ENCODE measurements around the gene TUBA1C. TPM values are rescaled to one million over a fixed set of nuclear protein-coding genes. Genes with fewer than 3 reads are reported as not detected.

Gene TUBA1C
- total RNA-seq, 1 donor, result 321 TPM

DNA sequence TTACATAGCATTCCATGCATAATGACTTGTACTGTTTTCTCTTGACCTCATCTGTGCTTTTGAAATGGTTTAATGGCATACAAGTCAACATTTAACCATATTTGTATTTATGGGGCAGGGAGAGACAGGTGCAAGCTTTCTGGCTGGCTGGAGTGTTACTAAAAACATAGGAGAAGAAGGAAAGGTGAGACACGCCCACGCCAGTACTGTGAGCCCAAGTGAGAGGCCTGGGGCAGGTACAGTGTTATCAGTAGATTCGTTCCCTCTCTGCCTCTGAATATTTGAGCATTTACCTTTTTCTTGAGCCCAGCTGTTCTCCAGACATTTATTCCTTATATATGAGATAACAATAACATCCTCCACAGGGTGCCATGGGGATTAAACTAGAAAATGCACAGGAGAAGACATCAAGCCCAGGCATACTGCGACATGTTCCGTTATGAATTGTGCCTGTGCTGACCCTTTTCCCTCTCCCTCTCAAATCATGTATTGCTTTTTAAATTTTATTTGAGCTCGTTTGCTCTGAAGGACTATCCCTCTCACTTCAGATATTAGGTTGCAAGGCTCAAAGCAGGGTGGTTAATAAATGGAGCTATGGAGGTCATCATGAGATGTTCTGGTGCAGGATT lies 34.6 kb upstream of the TUBA1C start:
- no peak overlapping the region for H3K27ac ChIP-seq (ENCODE audit: low read depth, low read length)
- H3K79me2 ChIP-seq (ENCODE audit: insufficient read depth, low read length), result no peaks in the 10 kb centered on the region

DNA sequence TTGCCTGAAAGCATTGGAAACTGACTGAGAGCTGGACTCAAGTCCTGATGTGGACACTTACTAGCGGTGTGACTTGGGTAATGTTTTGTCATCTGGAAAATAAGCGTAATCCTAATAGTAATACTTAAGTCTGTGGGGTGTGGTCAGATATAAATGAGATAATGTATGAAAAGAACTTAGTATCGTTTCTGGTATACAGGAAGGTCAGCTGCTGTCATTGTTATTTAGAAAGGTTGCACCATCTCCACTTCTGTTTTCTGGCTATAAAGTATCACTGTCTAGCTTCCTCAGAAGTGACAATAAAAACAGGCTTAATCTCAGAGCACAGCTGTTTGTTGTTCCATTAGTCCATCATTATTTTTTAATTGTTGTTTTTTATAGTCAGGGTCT lies 34.1 kb upstream of the TUBA1C start:
- no peaks in the 10 kb centered on the region for H3K27me3 ChIP-seq (ENCODE audit: insufficient read depth, low read length)
- peaks cover 6% of the 10 kb centered on the region for H3K4me1 ChIP-seq (ENCODE audit: insufficient read depth, low read length)
- no peak overlapping the region for H3K4me2 ChIP-seq (ENCODE audit: insufficient read depth, low read length)
- DNase-seq (ENCODE audit: insufficient read length, low spot score, missing footprints), result no peak
- H4K20me1 ChIP-seq (ENCODE audit: insufficient read depth, low read length), result no peaks in the 10 kb centered on the region
- no peaks in the 10 kb centered on the region for H3K36me3 ChIP-seq (ENCODE audit: insufficient read depth, low read length)
- no peaks in the 10 kb centered on the region for H3K79me2 ChIP-seq (ENCODE audit: insufficient read depth, low read length)
- no peak overlapping the region for H3K4me3 ChIP-seq (ENCODE audit: insufficient read depth, low read length)
- H2AFZ ChIP-seq (ENCODE audit: low read length), result no peak overlapping the region
- TF ChIP-seq, protein P1, sequence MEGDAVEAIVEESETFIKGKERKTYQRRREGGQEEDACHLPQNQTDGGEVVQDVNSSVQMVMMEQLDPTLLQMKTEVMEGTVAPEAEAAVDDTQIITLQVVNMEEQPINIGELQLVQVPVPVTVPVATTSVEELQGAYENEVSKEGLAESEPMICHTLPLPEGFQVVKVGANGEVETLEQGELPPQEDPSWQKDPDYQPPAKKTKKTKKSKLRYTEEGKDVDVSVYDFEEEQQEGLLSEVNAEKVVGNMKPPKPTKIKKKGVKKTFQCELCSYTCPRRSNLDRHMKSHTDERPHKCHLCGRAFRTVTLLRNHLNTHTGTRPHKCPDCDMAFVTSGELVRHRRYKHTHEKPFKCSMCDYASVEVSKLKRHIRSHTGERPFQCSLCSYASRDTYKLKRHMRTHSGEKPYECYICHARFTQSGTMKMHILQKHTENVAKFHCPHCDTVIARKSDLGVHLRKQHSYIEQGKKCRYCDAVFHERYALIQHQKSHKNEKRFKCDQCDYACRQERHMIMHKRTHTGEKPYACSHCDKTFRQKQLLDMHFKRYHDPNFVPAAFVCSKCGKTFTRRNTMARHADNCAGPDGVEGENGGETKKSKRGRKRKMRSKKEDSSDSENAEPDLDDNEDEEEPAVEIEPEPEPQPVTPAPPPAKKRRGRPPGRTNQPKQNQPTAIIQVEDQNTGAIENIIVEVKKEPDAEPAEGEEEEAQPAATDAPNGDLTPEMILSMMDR (IDR thresholded peaks at IDR 0.05; ENCODE audit: extremely low read depth, low read depth, low read length), result no peak
- H3K27ac ChIP-seq (ENCODE audit: low read depth, low read length), result no peak overlapping the region
- no peaks in the 10 kb centered on the region for H3K9me3 ChIP-seq (ENCODE audit: low read depth, low read length)

More for the DNA sequence above, 34.6 kb upstream of the TUBA1C start:
- Histone ChIP-seq H3K9me3 (ENCODE audit: low read depth, low read length) (no peaks in the 10 kb centered on the region), H3K4me2 (ENCODE audit: insufficient read depth, low read length) (no peak overlapping the region), H3K4me1 (ENCODE audit: insufficient read depth, low read length) (peaks cover 6% of the 10 kb centered on the region), H3K4me3 (ENCODE audit: insufficient read depth, low read length) (no peak overlapping the region), H2AFZ (ENCODE audit: low read length) (no peak overlapping the region), H3K27me3 (ENCODE audit: insufficient read depth, low read length) (no peaks in the 10 kb centered on the region), H4K20me1 (ENCODE audit: insufficient read depth, low read length) (no peaks in the 10 kb centered on the region), H3K36me3 (ENCODE audit: insufficient read depth, low read length) (no peaks in the 10 kb centered on the region)
- TF ChIP-seq, protein P1 (IDR thresholded peaks at IDR 0.05; ENCODE audit: extremely low read depth, low read depth, low read length), result no peak
- DNase-seq (ENCODE audit: insufficient read length, low spot score, missing footprints), result no peak

DNA sequence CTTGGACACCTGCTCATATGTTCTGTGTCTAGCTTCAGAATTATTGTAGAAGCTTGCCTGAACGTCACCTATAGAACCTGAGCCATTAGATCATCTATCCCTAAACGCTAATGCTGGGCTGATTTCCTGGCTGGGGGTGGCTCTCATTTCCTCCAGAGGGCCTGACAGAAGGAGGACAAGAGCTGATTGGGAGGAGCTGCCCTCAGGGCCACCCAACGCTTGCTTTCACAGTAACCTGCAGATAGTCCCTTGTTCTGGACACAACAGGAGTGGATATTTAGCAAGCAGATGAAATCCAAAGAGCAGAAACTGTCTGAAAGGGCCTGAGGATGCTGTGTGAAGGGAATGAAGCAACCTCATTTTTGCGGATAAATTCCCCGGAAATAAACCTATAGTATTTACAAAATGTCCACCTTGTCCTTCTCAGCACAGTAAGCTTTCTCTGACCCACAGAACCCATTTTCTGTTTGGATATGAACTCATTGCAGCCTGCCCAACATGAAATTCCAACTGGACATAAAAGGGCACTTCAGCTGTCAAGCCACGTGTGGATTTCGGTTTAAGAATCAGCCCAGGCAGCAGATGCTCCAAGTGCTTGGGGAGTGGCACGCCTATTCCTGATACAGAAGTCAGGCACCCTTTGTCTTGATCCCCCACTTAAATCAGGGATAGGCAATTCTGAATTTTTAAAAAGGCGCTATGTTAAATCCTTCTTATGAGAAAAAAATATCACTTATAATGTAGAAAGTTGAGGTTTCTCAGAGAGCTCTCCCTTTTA lies 32.8 kb upstream of the TUBA1C start:
- H3K27ac ChIP-seq (ENCODE audit: low read depth, low read length), result no peak overlapping the region
- H3K4me3 ChIP-seq (ENCODE audit: insufficient read depth, low read length), result no peak overlapping the region

More for the DNA sequence above, 32.8 kb upstream of the TUBA1C start:
- Histone ChIP-seq H3K9me3 (ENCODE audit: low read depth, low read length) (no peaks in the 10 kb centered on the region), H3K27me3 (ENCODE audit: insufficient read depth, low read length) (no peaks in the 10 kb centered on the region), H3K79me2 (ENCODE audit: insufficient read depth, low read length) (no peaks in the 10 kb centered on the region), H3K36me3 (ENCODE audit: insufficient read depth, low read length) (no peaks in the 10 kb centered on the region), H4K20me1 (ENCODE audit: insufficient read depth, low read length) (no peaks in the 10 kb centered on the region), H3K4me2 (ENCODE audit: insufficient read depth, low read length) (no peak overlapping the region), H3K4me1 (ENCODE audit: insufficient read depth, low read length) (peaks cover 6% of the 10 kb centered on the region), H2AFZ (ENCODE audit: low read length) (peak overlapping the region; percentile 81)
- TF ChIP-seq, protein P1 (IDR thresholded peaks at IDR 0.05; ENCODE audit: extremely low read depth, low read depth, low read length), result no peak
- no peak for DNase-seq (ENCODE audit: insufficient read length, low spot score, missing footprints)

All from osteoblast (primary cell).